Measurements from ENCODE around the gene SPTLC2. TPM values are rescaled to one million over a fixed set of nuclear protein-coding genes. Genes with fewer than 3 reads are reported as not detected.

The SPTLC2 gene
- total RNA-seq, 1 donor from 2014 or later = 48.1 TPM

DNA sequence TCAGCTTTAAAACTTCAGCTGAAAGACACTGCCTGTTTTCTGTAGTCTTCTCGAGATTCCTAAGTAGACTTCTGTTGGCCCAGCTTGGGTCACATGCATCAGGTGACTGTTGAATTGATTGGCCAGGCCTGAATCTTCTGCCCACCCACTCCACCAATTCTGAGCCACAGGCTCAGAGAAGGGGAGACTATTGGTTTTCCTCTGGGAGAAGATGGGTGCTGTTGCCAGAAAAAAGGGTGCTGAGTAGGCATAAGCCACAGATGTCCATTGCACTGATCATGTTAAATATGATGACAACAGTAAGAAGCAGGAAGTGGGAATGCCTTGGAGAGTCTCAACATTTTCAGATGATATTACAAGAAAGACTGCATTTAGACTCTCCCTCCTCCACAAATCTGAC, 6.8 kb upstream of the SPTLC2 start:
- DNase-seq (ENCODE audit: low read depth, low spot score) = no peak

DNA sequence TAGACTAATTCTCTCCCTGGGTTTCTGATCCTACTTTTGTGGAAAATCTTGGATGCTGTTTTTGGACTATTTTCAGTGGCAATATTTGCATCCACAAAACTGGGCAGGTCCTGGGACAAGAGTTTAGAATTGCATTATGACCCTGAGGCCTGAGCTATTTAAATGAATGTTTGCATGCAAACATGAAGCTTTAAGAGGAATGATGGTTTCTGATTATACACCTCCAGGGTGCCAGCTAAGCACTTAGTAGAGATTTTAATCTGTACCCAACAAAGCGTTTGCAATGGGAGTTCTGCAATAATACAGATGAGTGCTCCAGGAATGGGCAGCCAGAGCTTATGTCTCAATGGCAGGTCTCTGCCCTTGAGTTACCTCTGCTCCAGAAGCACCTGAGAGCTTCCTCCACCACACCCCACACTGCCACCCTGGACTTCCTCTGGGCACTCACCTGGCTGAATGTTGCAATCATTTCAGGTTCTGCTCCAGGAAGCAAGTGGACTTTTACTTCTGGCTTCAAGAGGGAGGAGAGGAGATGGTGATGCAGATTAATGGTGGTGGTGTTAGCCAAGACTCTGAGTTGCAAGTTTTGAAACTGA, 6.0 kb upstream of the SPTLC2 start:
- DNase-seq (ENCODE audit: low read depth, low spot score) = no peak

- no peak for DNase-seq (ENCODE audit: low read depth, low spot score)
Observed at GRCh38 chr14:77620222-77620870, 3.9 kb upstream of the SPTLC2 start.

DNA sequence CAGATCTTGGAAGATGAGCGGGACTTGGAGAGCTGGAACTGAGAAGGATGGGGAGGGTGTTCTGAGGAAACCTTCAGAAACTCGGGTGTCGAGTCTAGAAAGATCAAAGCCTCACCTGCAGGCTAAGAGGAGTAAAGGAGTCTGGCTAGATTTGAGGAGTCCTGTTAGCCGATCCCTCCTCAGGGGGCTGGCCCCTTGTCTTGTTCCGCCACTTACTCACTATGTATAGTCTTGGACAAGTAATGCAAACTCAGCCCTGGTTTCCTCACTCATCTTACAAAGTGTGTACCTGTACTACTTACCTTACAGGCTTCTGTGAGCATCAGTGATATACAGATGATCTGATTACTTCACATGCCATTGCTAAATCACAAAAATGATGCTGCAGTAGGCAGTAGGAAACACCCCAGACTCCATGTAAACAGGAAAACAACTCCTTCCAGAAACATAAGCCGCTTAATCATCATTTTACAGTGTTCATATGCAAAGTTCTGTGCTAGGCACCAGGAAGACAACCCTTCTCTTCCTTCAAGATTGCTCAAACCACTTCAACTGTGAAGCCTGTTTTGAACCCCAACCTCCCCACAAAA, 2.0 kb upstream of the SPTLC2 start:
- no peak for DNase-seq (ENCODE audit: low read depth, low spot score)

DNA sequence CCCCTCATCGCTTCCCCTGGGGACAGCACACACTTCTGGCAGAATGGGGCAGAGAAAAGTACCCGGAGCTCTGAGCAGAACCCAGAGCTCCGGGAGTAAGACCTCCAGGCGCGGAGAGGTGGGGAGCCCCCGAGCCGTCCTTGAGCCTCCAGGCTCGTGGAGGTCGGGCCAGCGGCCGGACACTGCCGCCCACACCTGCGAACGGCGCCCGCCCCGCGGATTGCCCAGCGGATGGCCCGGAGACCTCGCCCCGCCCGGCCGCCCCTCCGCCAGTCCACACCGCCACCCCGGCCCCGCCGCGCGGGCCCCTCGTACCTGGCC, 344 bp downstream of the SPTLC2 start:
- no peak for DNase-seq (ENCODE audit: low read depth, low spot score)

DNA sequence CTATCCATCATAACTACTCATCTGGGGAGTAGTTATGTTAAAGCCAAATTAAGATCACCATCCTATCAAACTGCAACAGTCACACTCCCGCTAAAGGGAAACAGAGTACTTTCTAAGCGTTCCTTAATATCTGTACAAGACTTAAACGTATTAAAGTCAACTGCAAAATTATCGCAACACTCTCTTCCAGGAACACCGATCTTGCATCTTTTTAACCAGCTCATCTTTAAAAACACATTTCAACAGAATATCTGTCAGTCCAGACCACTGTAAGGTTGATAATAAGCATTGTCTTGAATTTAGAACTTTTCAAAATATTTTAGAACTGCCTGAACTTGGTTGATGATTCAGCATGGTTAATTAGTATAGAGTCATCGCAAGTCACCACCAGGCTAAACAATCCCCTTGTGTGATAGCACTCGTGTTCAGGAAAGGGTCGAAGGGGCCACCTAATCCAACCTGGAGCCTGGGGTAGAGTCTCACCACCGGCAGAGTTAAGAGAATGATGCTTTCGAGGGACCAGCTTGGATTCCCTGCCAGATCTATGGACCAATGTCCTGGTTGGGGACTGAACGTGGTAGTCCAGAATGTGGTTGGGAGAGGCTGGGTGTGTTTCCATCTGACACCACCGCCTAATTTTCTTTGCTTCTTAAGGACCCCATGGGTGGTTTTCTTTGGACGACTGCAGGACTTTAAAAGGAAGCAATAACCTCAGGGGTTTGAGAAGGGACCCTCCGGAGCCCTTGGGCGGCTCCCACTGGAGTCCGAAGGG, 890 bp downstream of the SPTLC2 start:
- no peak for DNase-seq (ENCODE audit: low read depth, low spot score)

DNA sequence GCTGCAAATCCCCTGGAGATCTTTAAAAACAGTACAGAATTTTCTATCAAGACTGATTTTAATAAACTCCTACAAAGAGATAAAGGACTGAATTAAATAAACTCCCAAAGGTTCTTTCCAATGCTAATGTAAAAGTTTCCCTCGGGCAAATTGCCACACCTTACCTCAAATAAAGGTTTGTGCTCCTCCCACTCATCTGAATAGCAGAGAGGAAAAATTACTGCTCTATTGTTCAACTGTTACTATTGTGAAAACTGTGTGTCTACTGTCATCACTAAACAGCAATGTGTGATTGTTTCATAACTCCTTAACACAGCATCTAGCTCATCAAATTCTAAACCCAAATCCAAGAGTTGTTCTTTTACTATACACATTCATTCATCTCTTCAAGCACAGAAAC, 3.2 kb downstream of the SPTLC2 start:
- DNase-seq (ENCODE audit: low read depth, low spot score) = no peak

- DNase-seq (ENCODE audit: low read depth, low spot score) = no peak
Observed at GRCh38 chr14:77612011-77612620, 4.3 kb downstream of the SPTLC2 start.

- no peak for DNase-seq (ENCODE audit: low read depth, low spot score)
Observed at GRCh38 chr14:77610553-77610952, 5.9 kb downstream of the SPTLC2 start.

- no peak for DNase-seq (ENCODE audit: low read depth, low spot score)
Observed at GRCh38 chr14:77609922-77610321, 6.5 kb downstream of the SPTLC2 start.

DNA sequence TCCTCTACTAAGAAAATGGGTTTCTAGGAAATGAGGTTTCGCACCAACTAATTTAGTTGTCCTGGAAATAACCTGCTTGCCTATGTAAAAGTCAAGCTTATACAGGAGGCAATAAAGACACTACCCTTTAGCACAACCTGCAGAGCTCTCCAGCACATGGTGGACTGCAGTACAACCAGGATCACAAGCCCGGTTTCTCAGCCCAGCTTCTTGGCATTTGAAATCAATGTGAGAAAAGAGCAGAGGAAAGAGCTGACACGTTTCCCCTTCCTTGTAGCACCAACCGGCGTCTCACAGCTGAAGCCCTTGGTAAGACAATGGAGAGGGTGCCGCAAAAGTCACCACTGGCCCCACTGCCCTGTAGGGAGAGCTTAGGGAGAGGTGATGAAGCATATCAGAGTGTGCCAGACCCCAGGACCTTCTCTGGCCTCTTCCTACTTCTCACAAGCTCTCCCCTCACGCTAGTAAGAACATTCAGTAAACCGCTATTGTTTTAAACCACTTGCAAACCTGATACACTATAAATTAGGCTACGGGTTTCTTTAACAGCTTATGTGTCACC, 8.6 kb downstream of the SPTLC2 start:
- DNase-seq (ENCODE audit: low read depth, low spot score) = peak; percentile 71

DNA sequence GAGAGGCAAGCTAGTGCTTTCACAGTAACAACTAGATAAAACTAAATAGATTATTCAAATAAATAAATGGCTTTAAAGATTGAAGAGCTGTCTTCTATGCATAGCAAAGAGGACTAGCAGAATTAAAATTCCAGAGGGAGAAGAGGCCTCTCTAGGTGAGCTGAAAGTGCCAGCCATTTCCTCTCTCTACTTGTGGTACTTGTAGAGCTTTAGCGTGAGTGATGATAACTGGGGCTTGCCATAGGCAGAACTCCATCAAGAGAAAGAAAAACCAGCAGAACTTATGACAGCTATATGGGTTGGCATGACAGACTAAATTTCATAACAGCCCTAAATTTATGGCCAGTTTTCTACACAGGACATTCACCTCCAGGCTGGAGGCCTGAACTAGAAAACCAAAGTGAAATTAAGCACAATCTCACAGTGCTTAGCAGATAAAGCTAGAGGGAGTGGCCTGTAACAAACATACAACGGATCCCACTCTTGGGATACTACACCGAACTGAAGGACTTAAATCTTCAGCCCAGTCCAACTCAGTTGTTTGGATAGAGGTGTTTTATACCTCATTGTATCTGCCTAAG, 11.0 kb downstream of the SPTLC2 start:
- DNase-seq (ENCODE audit: low read depth, low spot score) = no peak

DNA sequence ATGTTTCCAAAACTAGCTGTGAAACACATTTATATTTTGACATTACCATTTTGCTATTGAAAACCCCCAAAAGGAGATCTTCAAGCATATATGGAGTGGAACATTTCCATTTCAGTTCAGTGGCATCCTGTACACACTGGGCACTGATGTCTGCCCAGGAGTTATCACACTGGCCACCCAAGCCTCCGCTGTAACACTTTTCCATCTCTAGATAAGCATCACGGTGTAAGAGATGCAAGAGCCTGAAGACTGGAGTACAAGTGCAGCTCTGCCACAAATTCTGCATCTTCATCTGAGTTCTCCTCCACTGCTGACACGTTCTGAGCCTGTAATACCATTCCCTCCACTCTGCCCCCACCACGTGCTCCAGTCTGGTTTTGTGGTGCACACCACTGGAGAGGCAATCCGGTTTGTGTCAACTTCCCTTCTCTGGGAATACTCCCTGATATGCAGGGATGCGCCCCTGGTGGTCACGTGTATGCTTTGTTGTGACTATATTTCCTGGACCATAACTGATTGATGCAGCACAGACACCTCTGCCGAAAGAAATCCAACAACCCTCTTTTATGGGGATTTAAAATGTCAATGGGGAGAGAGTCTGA, 12.7 kb downstream of the SPTLC2 start:
- no peak for DNase-seq (ENCODE audit: low read depth, low spot score)

DNA sequence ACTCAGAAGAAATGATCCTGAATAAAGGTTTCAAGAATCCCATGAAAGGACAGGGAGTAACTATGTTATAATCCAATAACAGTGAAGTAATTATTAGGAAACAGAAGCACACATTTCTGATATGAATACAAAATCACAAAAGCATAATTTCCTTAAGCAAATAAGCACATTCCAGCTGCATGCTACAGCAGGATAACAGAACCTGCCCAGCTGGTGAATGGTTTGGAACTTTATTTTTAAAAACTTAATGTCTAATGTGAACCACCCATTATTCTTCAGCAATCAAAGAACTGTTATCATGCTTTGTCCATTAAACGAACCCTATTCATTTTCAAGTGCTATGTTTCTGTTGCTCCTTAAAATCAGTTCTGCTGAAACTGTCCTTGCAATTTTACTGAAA, 13.4 kb downstream of the SPTLC2 start:
- no peak for DNase-seq (ENCODE audit: low read depth, low spot score)

DNA sequence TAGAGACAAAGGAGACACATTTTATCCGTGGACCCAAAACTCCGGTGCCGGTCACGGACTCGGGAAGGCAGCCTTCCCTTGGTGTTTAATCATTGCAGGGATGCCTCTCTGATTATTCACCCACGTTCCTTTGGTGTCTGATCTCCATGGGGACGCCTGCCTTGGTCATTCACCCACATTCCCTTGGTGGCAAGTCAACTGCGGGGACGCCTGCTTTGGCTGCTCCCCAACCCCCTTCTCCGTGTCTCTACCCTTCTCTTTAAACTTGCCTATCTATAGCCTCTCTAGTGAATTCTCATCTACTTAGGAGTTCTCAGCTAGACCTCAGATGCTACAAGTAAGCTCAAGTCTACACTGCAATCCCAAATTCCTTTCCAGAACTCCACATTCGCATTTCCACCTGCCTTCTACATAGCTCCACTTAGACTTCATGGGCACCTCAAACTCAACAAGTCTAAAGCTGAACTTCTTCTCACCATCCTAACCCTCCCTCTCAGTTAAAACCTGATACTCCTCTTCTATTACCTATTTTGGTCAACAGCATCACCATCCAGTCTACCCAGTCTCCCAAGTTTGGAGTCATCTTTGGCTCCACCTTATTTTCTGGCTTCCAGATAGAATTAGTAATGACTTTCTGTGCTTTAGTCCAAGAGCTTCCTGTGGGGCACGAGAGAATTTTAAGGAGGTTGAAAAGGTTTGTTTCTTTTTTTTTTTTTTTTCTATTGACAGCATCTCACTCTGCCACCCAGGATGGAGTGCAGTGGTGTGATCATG, 14.4 kb downstream of the SPTLC2 start:
- DNase-seq (ENCODE audit: low read depth, low spot score) = no peak

- no peak for DNase-seq (ENCODE audit: low read depth, low spot score)
Observed at GRCh38 chr14:77599889-77600288, 16.5 kb downstream of the SPTLC2 start.

DNA sequence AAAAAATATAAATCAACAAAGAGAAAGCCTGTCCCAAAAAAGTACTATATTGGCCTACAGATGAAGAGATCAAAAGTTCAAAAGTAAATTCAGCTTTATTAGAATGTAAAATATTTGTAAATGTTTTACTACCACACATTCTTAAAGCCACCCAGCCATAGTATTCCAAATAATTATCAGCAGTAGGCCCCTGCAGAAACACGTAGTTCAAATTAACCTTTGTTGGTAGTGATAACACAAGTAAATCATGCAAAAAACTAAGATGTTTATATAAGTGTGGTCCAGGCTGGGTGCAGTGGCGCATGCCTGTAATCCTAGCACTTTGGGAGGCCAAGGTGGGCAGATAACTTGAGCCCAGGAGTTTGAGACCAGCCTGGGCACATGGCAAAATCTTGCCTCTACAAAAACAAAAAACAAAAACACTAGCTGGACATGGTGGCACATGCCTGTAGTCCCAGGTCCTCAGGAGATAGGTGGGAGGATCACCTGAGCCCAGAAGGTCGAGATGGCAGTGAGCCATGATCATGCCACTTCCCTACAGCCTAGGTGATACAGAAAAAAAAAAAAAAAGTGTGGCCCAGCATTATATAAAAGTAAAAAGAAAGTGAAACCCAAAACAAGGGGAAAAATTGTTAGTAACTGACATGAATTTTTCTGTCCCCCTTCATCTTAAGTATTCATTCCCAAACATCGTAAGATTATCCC, 17.9 kb downstream of the SPTLC2 start:
- no peak for DNase-seq (ENCODE audit: low read depth, low spot score)

DNA sequence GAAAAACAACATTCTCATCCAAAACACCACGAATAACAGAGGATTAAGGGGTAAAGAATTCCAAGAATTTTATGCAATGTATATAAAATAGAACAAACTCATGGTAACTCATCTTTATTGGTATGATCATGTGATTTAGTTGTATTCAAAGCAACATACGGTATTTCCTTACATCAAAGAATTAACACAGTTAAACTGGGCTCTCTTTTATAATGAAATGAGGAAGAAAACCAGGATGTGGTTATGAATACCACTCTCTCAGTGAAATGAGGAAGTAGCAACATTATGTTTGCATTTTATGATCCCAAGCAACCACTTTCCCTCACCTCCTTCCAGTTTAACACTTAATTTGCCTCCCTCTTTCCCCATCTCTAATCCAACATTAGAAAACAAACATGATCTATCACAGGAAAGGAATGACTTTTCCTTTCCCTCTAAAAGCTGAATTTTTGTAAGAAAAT, 22.9 kb downstream of the SPTLC2 start:
- DNase-seq (ENCODE audit: low read depth, low spot score) = no peak

DNA sequence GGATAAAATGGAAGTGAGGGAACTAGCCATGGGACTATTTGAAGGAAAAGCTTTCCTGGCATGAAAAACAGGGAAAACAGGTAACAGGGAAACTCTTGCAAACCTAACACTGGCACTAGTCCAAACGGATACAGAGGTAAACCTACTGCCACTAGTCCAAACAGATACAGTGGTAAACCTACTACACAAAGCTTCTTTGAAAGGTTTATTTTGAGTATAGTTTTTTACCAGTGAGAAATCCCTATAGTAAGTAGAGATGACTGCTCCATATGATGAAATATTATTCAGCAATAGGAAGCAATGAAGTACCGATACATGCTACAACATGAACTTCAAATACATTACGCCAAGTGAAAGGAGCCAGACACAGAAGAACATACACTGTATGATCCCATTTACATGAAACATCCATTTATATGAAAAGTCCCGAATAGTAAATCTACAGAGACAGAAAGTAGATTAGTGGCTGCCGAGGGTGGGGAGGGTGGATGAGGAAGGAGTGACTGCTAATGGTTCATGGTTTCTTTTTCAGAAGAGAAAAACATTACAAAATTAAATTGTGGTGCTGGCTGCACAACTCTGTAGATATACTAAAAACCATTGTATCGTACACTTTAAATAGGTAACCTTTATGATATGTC, 25.5 kb downstream of the SPTLC2 start:
- no peak for DNase-seq (ENCODE audit: low read depth, low spot score)

Measured in pulmonary artery endothelial cell (primary cell).